ENCODE measurements around the gene GRID1.

- TF ChIP-seq EZH2 (IDR thresholded peaks at IDR 0.05; ENCODE audit: low read length, unreplicated experiment) (no peak), CTCF (conservative IDR thresholded peaks at IDR 0.05; ENCODE audit: low read depth, low read length) (no peak)
These were observed 121.6 kb downstream of the GRID1 start for GRCh38 chr10:86245015-86245394.

Data from PC-3 (cell line).